IPS-18c (cell line): ENCODE results near the gene SMIM41.

Source experiments
- H3K4me3 ChIP-seq: 2 replicates; pipeline ENCODE4 v1.7.0; 2013; ENCODE audit warnings: low read depth, mild to moderate bottlenecking, low read length, moderate library complexity; ENCODE audit not compliant: insufficient read depth
- H3K9me3 ChIP-seq: one replicate; pipeline ENCODE4 v1.6.1; 2013; ENCODE audit warnings: mild to moderate bottlenecking, low read length, moderate library complexity; ENCODE audit not compliant: control insufficient read depth, insufficient read depth

SMIM41 gene

DNA sequence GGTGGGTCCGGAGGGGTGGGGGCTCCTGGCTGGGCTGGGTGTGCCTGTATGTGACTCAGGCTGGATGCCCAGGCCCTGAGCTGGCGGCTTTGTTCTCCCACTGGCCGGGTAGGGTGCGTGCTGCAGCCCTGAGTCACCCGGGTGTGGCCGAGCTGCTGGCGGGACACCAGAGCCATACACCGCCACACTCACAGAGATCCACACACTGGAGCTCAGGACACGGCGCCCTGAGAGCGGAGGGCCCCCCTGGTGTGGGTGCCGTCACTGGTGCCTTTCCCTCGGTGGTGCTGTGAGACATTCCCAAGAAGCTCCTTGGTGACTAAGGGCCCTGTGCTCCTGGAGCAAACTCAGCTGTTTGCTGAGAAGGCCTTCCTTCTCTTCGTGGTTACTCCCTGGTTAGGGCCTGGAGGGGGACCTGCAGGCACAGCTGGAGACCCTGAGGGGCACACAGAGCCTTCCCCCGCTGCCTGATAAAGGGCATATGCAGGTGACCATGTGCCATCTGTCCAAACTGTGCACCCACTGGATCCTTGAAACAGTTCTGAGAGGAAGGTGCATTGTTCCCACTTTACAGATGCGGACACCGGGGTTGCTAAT lies 68.0 kb downstream of the SMIM41 start:
- Histone ChIP-seq H3K4me3 (no peak overlapping the region), H3K9me3 (no peaks in the 10 kb centered on the region)

DNA sequence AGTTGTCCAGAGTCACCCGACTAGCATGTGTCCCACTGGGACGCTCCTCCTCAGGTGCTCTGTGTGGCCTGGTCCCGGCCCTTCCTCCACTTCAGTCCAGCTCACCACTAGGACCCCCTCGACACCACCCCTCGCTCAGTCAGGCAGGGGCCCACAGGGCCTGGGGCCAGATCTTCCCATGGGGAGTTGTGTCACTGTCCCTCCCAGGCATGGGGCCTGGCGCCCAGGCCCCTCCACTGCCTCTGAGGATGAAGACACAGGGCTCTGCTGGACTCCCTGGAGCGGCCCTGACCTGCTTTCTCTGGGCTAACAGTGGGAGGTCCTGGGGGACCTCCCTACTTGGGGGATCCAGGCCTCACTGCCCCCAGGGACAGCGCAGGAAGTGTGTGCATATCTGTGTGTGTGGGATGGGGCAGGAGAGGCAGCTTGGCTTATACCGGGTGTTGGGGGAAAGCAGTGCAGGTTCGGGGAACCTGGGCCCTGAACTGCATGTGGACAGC lies 68.5 kb downstream of the SMIM41 start:
- Histone ChIP-seq H3K9me3 (no peaks in the 10 kb centered on the region), H3K4me3 (no peak overlapping the region)

GRCh38 chr12:52148464-52149181 lies 69.1 kb downstream of the SMIM41 start:
- Histone ChIP-seq H3K4me3 (no peak overlapping the region), H3K9me3 (no peaks in the 10 kb centered on the region)

- H3K4me3 ChIP-seq, result no peak overlapping the region
Observed at GRCh38 chr12:52149182-52149641, 69.7 kb downstream of the SMIM41 start.

DNA sequence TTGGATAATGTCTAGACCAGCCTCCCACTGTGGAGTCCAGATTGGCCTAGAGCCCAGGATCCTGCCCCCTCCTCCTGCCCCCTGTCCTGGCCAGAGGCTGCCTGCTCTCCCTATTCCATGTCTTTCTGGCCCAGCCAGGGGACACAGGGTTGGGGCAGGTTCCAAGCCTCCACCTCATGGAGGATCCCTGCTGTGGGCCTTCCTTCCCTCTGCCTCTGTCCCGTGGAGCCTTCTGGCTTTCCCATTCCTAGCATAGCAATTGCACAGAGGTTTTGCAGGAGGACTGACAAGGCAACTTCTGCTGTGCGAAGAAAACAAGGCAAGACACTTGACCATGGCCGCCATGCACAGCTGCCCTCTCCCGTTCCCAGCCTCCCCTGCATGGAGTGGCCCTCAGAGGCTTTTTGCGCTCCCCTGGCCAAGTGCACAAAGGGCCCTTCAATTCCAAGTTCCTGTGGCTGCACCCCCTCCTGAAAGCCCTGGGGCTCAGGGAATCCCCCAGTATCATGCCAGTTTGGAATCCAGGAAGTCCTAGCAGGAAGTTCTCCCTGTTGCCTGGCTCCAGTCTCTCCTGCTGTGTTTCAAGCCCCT lies 70.2 kb downstream of the SMIM41 start:
- Histone ChIP-seq H3K9me3 (no peaks in the 10 kb centered on the region), H3K4me3 (no peak overlapping the region)

More at GRCh38 chr12:52149182-52149641, 69.7 kb downstream of the SMIM41 start:
- H3K9me3 ChIP-seq, result no peaks in the 10 kb centered on the region

- H3K4me3 ChIP-seq, result no peak overlapping the region
- H3K9me3 ChIP-seq, result no peaks in the 10 kb centered on the region
Observed at GRCh38 chr12:52151153-52151836, 71.8 kb downstream of the SMIM41 start.

DNA sequence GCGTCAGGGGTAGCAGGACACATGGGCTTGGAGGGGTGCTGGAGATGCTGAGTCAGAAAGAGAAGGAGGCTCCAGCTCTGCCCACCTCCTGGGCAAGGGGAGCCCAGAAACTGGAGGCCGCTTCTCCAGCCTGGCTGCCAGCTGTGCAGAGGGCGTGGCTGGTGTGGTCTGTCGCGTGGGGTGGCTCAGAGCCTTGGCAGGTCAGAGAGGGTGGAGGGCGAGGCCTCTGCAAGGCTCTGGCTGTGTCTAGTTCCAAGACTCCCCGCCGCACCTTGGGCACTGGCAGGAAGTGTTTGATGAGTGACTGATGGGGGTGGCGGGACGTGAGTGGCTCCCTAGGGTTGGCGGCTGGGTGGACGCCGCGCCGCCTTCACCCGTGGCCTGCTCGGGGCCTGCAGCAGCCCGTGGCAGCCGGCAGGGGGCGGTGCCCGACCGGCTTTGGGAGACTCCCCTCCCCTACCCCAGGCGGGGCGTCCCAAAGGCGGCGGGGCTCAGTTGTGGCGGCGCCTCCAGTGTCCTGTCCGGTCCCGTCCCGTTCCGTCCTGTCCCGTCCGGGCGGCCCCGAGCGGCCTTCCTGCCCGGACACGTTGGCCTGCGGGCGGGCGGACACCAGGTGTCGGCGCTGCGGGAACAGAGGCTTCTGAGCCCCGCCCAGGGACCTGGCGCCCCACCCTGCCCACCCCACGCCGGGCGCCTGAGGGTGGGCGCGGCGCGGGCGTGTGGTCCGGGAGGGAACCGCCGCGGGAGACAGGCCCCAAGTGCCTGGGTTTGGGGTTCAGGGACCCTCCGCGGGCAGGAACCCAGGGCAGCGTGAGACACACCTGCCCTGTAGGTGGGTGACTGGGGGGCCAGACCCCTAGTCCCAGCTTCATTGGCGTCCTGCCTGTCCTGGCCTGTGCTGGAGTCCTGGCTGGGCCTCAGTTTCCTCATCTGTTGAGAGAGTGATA lies 72.6 kb downstream of the SMIM41 start:
- Histone ChIP-seq H3K4me3 (peak overlapping the region; percentile 40; the same call in 1 of the 2 replicates), H3K9me3 (no peaks in the 10 kb centered on the region)

DNA sequence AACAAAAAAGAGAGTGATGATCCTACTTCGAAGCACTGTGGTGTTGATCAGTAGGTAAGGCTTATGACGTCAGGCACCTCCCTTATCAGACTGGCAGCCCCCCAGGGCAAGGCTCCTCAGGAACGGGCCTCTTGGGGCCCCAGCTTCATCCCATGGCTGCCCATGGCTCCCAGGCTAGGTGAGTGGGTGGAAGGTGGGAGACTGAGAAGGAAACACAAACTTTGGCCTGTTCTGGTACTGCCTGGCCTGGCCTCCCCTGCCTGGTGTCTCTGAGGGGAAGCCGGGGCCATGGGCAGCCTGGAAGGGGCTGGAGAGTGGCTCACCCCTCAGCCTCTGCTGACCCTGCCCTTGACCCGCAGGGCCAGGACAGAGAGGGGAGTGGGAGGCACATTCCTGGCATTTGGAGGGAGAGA lies 73.4 kb downstream of the SMIM41 start:
- Histone ChIP-seq H3K9me3 (no peaks in the 10 kb centered on the region), H3K4me3 (no peak overlapping the region)

GRCh38 chr12:52155048-52155868 lies 75.8 kb downstream of the SMIM41 start:
- Histone ChIP-seq H3K9me3 (no peaks in the 10 kb centered on the region), H3K4me3 (no peak overlapping the region)

- no peaks in the 10 kb centered on the region for H3K9me3 ChIP-seq
- H3K4me3 ChIP-seq, result no peak overlapping the region
Observed at GRCh38 chr12:52156311-52156710, 76.8 kb downstream of the SMIM41 start.

DNA sequence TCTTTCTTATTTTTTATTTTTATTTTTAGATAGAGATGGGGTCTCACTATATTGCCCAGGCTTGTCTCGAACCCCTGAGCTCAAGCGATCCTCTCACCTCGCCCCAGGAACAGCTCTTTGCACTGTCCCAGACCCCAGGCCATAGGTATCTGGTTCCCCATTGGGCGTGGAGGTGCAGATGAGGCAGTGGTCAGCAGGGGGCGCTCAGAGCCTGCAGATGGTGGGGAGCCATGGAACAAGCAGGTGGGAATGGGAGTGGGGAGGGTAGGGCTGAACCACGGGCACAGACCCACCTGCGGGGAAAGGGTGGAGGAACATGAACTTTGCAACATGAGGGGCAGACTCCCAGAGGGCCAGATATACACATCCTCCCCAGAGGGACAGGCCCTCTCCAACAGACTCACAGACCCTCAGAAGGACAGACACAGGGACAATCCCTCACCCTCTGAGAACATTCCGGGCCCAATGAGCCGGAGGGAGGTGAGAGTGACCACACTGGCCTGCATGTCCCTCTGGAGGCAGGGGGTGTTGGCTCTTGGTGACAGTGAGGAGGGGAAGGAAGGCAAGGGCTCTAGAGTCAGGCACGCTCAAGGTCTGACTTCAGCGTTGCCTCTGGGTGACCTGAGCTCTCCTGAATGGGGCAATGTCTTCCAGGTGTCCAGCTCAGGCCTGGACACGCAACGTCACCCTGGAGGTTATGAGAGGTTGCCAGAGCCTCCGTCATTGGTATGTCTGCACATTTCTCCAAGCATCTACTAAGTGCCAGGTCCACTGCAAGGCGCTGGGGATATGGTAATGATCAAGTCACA lies 77.5 kb downstream of the SMIM41 start:
- Histone ChIP-seq H3K9me3 (no peaks in the 10 kb centered on the region), H3K4me3 (no peak overlapping the region)

DNA sequence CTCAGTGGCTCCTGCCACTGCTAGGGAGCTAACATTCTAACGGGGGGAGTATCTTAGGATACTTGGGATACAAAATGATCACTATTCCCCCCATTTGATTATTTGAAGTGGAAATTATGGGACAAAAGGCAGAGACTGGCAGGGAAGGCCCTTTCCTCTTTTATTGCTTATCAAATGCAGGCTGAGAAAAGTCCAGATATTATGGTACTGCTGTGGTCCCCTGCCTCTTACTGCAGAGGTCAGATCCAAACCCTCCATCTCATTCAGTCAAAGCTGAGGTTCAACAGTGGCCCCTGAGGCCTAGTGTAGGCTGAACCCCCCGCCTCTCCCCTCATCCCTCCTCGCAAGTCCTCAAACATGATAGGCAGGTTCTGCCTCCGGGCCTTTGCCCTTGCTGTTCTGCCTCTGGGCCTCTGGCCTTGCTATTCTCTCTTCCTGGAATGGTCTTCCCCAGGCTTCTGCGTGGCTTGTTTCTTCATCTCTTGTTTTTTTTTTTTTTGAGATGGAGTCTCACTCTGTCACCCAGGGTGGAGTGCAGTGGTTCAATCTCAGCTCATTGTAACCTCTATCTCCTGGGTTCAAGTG lies 78.2 kb downstream of the SMIM41 start:
- Histone ChIP-seq H3K4me3 (no peak overlapping the region), H3K9me3 (no peaks in the 10 kb centered on the region)
